Measurements from ENCODE around the gene FIZ1. TPM values are rescaled to one million over a fixed set of nuclear protein-coding genes. Genes with fewer than 3 reads are reported as not detected.

Gene FIZ1
- polyA plus RNA-seq, 1 donor from 2014 or later: 7.4 TPM

- no peaks in the 10 kb centered on the region for H4K20me1 ChIP-seq (ENCODE audit: insufficient read depth)
- no peak overlapping the region for H3K9ac ChIP-seq (ENCODE audit: low read length)
- no peaks in the 10 kb centered on the region for H3K79me2 ChIP-seq (replicated peaks; ENCODE audit: insufficient read depth, low read length)
- no peaks in the 10 kb centered on the region for H3K27me3 ChIP-seq (ENCODE audit: insufficient read depth, low read depth, low read length)
- no peaks in the 10 kb centered on the region for H3K36me3 ChIP-seq (ENCODE audit: insufficient read depth, low read length)
- no peak overlapping the region for H2AFZ ChIP-seq (ENCODE audit: low read depth, low read length)
- no peak for TF ChIP-seq POLR2AphosphoS5 (IDR thresholded peaks at IDR 0.05)
- no peak for TF ChIP-seq MXI1 (conservative IDR thresholded peaks at IDR 0.05; ENCODE audit: poor library complexity, severe bottlenecking)
- TF ChIP-seq EZH2 (IDR thresholded peaks at IDR 0.05; ENCODE audit: borderline replicate concordance, insufficient read depth, low read length, poor library complexity, severe bottlenecking): no peak
- TF ChIP-seq TAF1 (IDR thresholded peaks at IDR 0.05; ENCODE audit: low read depth): no peak
- no peak for TF ChIP-seq EP300 (conservative IDR thresholded peaks at IDR 0.05; ENCODE audit: poor library complexity, severe bottlenecking)
- TF ChIP-seq CTCF (IDR thresholded peaks at IDR 0.05; ENCODE audit: poor library complexity, severe bottlenecking): no peak
- no peak for TF ChIP-seq SMC3 (conservative IDR thresholded peaks at IDR 0.05; ENCODE audit: poor library complexity)
- no peak for TF ChIP-seq REST (IDR thresholded peaks at IDR 0.05; ENCODE audit: borderline replicate concordance)
- no peak for TF ChIP-seq RAD21 (conservative IDR thresholded peaks at IDR 0.05)
- H3K27ac ChIP-seq (ENCODE audit: low read length): no peak overlapping the region
- no peak overlapping the region for H3K4me2 ChIP-seq (ENCODE audit: low read length)
- no peaks in the 10 kb centered on the region for H3F3A ChIP-seq (ENCODE audit: insufficient read depth, low read length, poor library complexity, severe bottlenecking)
- H3K9me3 ChIP-seq (ENCODE audit: low read length): no peaks in the 10 kb centered on the region
- no peak overlapping the region for H3K4me3 ChIP-seq (ENCODE audit: low read length)
- no peaks in the 10 kb centered on the region for H3K9me2 ChIP-seq (ENCODE audit: insufficient read depth, low read length)
Observed at GRCh38 chr19:55544014-55544413, 55.3 kb downstream of the FIZ1 start.

GRCh38 chr19:55543567-55543966 is 55.8 kb downstream of the FIZ1 start:
- Histone ChIP-seq H3K27me3 (ENCODE audit: insufficient read depth, low read depth, low read length) (no peaks in the 10 kb centered on the region), H3K4me3 (ENCODE audit: low read length) (no peak overlapping the region), H3F3A (ENCODE audit: insufficient read depth, low read length, poor library complexity, severe bottlenecking) (no peaks in the 10 kb centered on the region), H2AFZ (ENCODE audit: low read depth, low read length) (no peak overlapping the region), H3K9ac (ENCODE audit: low read length) (no peak overlapping the region), H3K36me3 (ENCODE audit: insufficient read depth, low read length) (no peaks in the 10 kb centered on the region), H3K79me2 (replicated peaks; ENCODE audit: insufficient read depth, low read length) (no peaks in the 10 kb centered on the region), H4K20me1 (ENCODE audit: insufficient read depth) (no peaks in the 10 kb centered on the region), H3K9me2 (ENCODE audit: insufficient read depth, low read length) (no peaks in the 10 kb centered on the region), H3K27ac (ENCODE audit: low read length) (no peak overlapping the region), H3K9me3 (ENCODE audit: low read length) (no peaks in the 10 kb centered on the region), H3K4me2 (ENCODE audit: low read length) (no peak overlapping the region)
- TF ChIP-seq RAD21 (conservative IDR thresholded peaks at IDR 0.05): no peak
- no peak for TF ChIP-seq POLR2AphosphoS5 (IDR thresholded peaks at IDR 0.05)
- TF ChIP-seq EP300 (conservative IDR thresholded peaks at IDR 0.05; ENCODE audit: poor library complexity, severe bottlenecking): no peak
- TF ChIP-seq CTCF (IDR thresholded peaks at IDR 0.05; ENCODE audit: poor library complexity, severe bottlenecking): no peak
- no peak for TF ChIP-seq TAF1 (IDR thresholded peaks at IDR 0.05; ENCODE audit: low read depth)
- TF ChIP-seq SMC3 (conservative IDR thresholded peaks at IDR 0.05; ENCODE audit: poor library complexity): no peak
- TF ChIP-seq MXI1 (conservative IDR thresholded peaks at IDR 0.05; ENCODE audit: poor library complexity, severe bottlenecking): no peak
- TF ChIP-seq REST (IDR thresholded peaks at IDR 0.05; ENCODE audit: borderline replicate concordance): no peak
- TF ChIP-seq EZH2 (IDR thresholded peaks at IDR 0.05; ENCODE audit: borderline replicate concordance, insufficient read depth, low read length, poor library complexity, severe bottlenecking): no peak
